CD14-positive monocyte (primary cell): ENCODE results near the gene CHD2. TPM values are rescaled to one million over a fixed set of nuclear protein-coding genes. Genes with fewer than 3 reads are reported as not detected.

Experiments used
- DNase-seq, 3 donors: peaks; one replicate each; pipeline ENCODE4 v3.0.0-alpha.2; 2011 to 2022
- H2AFZ ChIP-seq: 2 replicates; pipeline ENCODE4 v1.6.0; 2012; ENCODE audit warnings: mild to moderate bottlenecking, low read depth, low read length, inconsistent platforms; ENCODE audit not compliant: insufficient read depth, poor library complexity, severe bottlenecking
- H3K27ac ChIP-seq, 2 donors: 1 replicate in 1 of 2; 2 replicates in 1 of 2; pipeline ENCODE4 v1.5.1; 2012 to 2013; ENCODE audit warnings: low read length in 2 of 2, control low read depth in 1 of 2, inconsistent platforms in 1 of 2, low read depth in 1 of 2, mild to moderate bottlenecking in 1 of 2
- H3K27me3 ChIP-seq, 2 donors: one replicate each; pipeline versions ENCODE4 v1.6.0 to v1.6.1; 2011 to 2013; ENCODE audit warnings: low read length in 2 of 2; ENCODE audit not compliant: control insufficient read depth in 2 of 2, insufficient read depth in 2 of 2
- H3K36me3 ChIP-seq, 2 donors: replicated peaks in 1 of 2; 1 replicate in 1 of 2; 2 replicates in 1 of 2; pipeline versions ENCODE4 v1.5.1 to v1.6.1; 2012 to 2013; ENCODE audit warnings: low read length in 2 of 2, control low read depth in 1 of 2, inconsistent platforms in 1 of 2, mild to moderate bottlenecking in 1 of 2; ENCODE audit not compliant: insufficient read depth in 2 of 2, control insufficient read depth in 1 of 2
- H3K4me1 ChIP-seq, 2 donors: 1 replicate in 1 of 2; 2 replicates in 1 of 2; pipeline versions ENCODE4 v1.5.1 to v1.6.1; 2012 to 2013; ENCODE audit warnings: low read length in 2 of 2, control low read depth in 1 of 2, inconsistent platforms in 1 of 2, mild to moderate bottlenecking in 1 of 2, moderate library complexity in 1 of 2; ENCODE audit not compliant: insufficient read depth in 2 of 2, control insufficient read depth in 1 of 2
- H3K4me2 ChIP-seq: replicated peaks from 2 replicates; pipeline ENCODE3; 2012; ENCODE audit warnings: low read length, moderate library complexity, mild to moderate bottlenecking; ENCODE audit not compliant: poor library complexity, severe bottlenecking; ENCODE audit errors: extremely low read depth
- H3K4me3 ChIP-seq, 3 experiments: fragments of 200-600 bp in 1 of 3; sonication (generic) in 1 of 3; replicated peaks in 1 of 3; 1 replicate in 2 of 3; 2 replicates in 1 of 3; pipeline ENCODE4 v1.5.1; 2011 to 2013; ENCODE audit warnings: low read length in 3 of 3, mild to moderate bottlenecking in 3 of 3, control low read depth in 2 of 3, low read depth in 2 of 3, inconsistent platforms in 1 of 3, moderate library complexity in 1 of 3
- H3K79me2 ChIP-seq: 2 replicates; pipeline ENCODE4 v1.6.0; 2012; ENCODE audit warnings: mild to moderate bottlenecking, control low read depth, inconsistent platforms, low read length, moderate library complexity; ENCODE audit not compliant: insufficient read depth
- H3K9ac ChIP-seq: 2 replicates; pipeline ENCODE4 v1.6.0; 2017; ENCODE audit warnings: low read length, mild to moderate bottlenecking; ENCODE audit not compliant: insufficient read depth, poor library complexity, severe bottlenecking
- H3K9me3 ChIP-seq, 2 donors: replicated peaks in 1 of 2; 1 replicate in 1 of 2; 2 replicates in 1 of 2; pipeline versions ENCODE4 v1.5.1 to v1.6.1; 2012 to 2013; ENCODE audit warnings: low read length in 2 of 2, control low read depth in 1 of 2; ENCODE audit not compliant: control insufficient read depth in 1 of 2, insufficient read depth in 1 of 2
- H4K20me1 ChIP-seq: 2 replicates; pipeline ENCODE4 v1.6.0; 2012; ENCODE audit warnings: mild to moderate bottlenecking, low read length, control low read depth, moderate library complexity; ENCODE audit not compliant: insufficient read depth
- H3K27ac Mint-ChIP-seq, 7 donors: one replicate each; pipeline ENCODE4 v1.8.0; 2020; ENCODE audit warnings: mild to moderate bottlenecking in 7 of 7, mixed read lengths in 7 of 7, moderate library complexity in 6 of 7, inconsistent platforms in 2 of 7
- H3K27me3 Mint-ChIP-seq, 3 donors: one replicate each; pipeline ENCODE4 v1.8.0; 2021 to 2022; ENCODE audit warnings: low read depth in 3 of 3, mild to moderate bottlenecking in 3 of 3, mixed read lengths in 3 of 3, moderate library complexity in 3 of 3, inconsistent platforms in 1 of 3
- H3K36me3 Mint-ChIP-seq, 2 donors: one replicate each; pipeline ENCODE4 v1.8.0; 2020; ENCODE audit warnings: mixed read lengths in 2 of 2, inconsistent platforms in 1 of 2, mild to moderate bottlenecking in 1 of 2
- H3K4me1 Mint-ChIP-seq: one replicate; pipeline ENCODE4 v1.8.0; 2020; ENCODE audit warnings: mild to moderate bottlenecking, mixed read lengths
- H3K4me3 Mint-ChIP-seq, 2 donors: one replicate each; pipeline ENCODE4 v1.8.0; 2020; ENCODE audit warnings: mild to moderate bottlenecking in 2 of 2, mixed read lengths in 2 of 2, moderate library complexity in 1 of 2
- H3K9me3 Mint-ChIP-seq, 7 donors: one replicate each; pipeline ENCODE4 v1.8.0; 2020 to 2022; ENCODE audit warnings: mixed read lengths in 7 of 7, mild to moderate bottlenecking in 6 of 7, moderate library complexity in 6 of 7, inconsistent platforms in 2 of 7
- WGBS: methylation state at CpG from one replicate; pipeline ENCODE4 v1.1.5; 2013; ENCODE audit warnings: missing lambda C conversion rate; ENCODE audit not compliant: insufficient coverage; 5-methylcytosine and 5-hydroxymethylcytosine counted together
- intact Hi-C, 2 donors: fragments of 100-400 bp; cut with micrococcal nuclease; formaldehyde crosslinking; loops; one replicate each; pipeline versions ENCODE4 v1.15.0 to v1.15.1; 2023
- polyA plus RNA-seq, 3 donors: library from polyadenylated mRNA; depleted of rRNA in 1 of 3; unstranded in 2 of 3; stranded (reverse) in 1 of 3; fragments of 300-500 nt in 2 of 3; fragments of >200 nt in 1 of 3; fragmentation: Illumina TruSeq in 2 of 3; gene quantifications; 1 replicate in 2 of 3; 2 replicates in 1 of 3; pipeline ENCODE4 v1.2.3, GENCODE V29; 2012 to 2021
- TF ChIP-seq, protein P1 (sequence below): fragments of 200-600 bp; IDR thresholded peaks from one replicate; pipeline ENCODE4 v1.8.0; 2022; ENCODE audit warnings: antibody characterized with exemption, mild to moderate bottlenecking

CHD2 gene
- polyA plus RNA-seq, 3 donors = 9.6 to 61.2 (median 11.4) TPM

DNA sequence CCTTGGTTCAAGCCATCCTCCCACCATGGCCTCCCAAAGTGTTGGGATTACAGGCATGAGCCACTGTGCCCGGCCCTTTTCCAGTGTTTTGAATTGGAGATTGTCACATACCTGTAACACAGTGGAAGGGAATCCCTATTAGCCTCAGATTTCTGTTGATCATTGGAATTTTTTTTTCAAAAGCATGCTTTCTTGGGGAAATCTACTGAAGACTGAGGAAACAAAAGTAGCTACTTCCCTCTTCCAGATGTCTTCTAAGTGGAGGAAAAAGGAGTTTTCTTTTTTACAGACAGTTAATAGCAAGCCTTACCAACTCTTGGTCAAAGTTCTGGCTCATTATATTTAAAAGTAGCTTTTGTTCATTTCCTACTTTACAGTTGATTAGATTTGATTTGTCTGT lies 33.7 kb downstream of the CHD2 start:
- H3K4me3 ChIP-seq = no peak overlapping the region
- no peak overlapping the region for H3K9ac ChIP-seq
- peaks cover 76 to 100% of the 10 kb centered on the region in 2 donors for H3K36me3 ChIP-seq
- Mint-ChIP-seq H3K4me1 (peaks cover 14% of the 10 kb centered on the region), H3K27me3 (no peaks in the 10 kb centered on the region), H3K36me3 (peaks cover 77 to 82% of the 10 kb centered on the region in 2 donors), H3K9me3 (no peaks in the 10 kb centered on the region), H3K27ac (peak overlapping the region in 4 of 7 donors; percentile 22 to 70 (median 44)), H3K4me3 (no peak overlapping the region)
- H4K20me1 ChIP-seq = peaks cover 87% of the 10 kb centered on the region
- no peaks in the 10 kb centered on the region for H3K9me3 ChIP-seq
- peak overlapping the region; percentile 11 to 55 for H3K27ac ChIP-seq
- intact Hi-C loops = loop anchor here in 1 of 2 donors (10.0 kb wide), 1 partner anchor 61 kb away; no protein-coding TSS in a partner anchor
- H2AFZ ChIP-seq = no peak overlapping the region
- TF ChIP-seq, protein P1, sequence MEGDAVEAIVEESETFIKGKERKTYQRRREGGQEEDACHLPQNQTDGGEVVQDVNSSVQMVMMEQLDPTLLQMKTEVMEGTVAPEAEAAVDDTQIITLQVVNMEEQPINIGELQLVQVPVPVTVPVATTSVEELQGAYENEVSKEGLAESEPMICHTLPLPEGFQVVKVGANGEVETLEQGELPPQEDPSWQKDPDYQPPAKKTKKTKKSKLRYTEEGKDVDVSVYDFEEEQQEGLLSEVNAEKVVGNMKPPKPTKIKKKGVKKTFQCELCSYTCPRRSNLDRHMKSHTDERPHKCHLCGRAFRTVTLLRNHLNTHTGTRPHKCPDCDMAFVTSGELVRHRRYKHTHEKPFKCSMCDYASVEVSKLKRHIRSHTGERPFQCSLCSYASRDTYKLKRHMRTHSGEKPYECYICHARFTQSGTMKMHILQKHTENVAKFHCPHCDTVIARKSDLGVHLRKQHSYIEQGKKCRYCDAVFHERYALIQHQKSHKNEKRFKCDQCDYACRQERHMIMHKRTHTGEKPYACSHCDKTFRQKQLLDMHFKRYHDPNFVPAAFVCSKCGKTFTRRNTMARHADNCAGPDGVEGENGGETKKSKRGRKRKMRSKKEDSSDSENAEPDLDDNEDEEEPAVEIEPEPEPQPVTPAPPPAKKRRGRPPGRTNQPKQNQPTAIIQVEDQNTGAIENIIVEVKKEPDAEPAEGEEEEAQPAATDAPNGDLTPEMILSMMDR = no peak
- H3K27me3 ChIP-seq = no peaks in the 10 kb centered on the region
- no peak overlapping the region for H3K4me2 ChIP-seq
- H3K79me2 ChIP-seq = peaks cover 79% of the 10 kb centered on the region
- peaks cover 19% of the 10 kb centered on the region in 2 donors for H3K4me1 ChIP-seq
- WGBS = no CpG with 5 or more reads among the region's 1 CpG
- no peak for DNase-seq

- Histone ChIP-seq H3K36me3 (peaks cover 76 to 100% of the 10 kb centered on the region in 2 donors), H3K27ac (peak overlapping the region in 1 of 2 donors; percentile 55), H3K4me2 (no peak overlapping the region), H3K4me3 (no peak overlapping the region), H3K27me3 (no peaks in the 10 kb centered on the region), H3K4me1 (peaks cover 19% of the 10 kb centered on the region in 2 donors), H3K9ac (no peak overlapping the region), H3K79me2 (peaks cover 75% of the 10 kb centered on the region), H2AFZ (no peak overlapping the region), H4K20me1 (peaks cover 90% of the 10 kb centered on the region), H3K9me3 (no peaks in the 10 kb centered on the region)
- TF ChIP-seq, protein P1 = no peak
- intact Hi-C loops = loop anchor here in 1 of 2 donors (10.0 kb wide), 1 partner anchor 60 kb away; no protein-coding TSS in a partner anchor
- peaks cover 78 to 82% of the 10 kb centered on the region in 2 donors for H3K36me3 Mint-ChIP-seq
- no peak for DNase-seq
- H3K9me3 Mint-ChIP-seq = no peaks in the 10 kb centered on the region
- 29% methylated on average over 3 of the region's 6 CpGs for WGBS
- no peaks in the 10 kb centered on the region for H3K27me3 Mint-ChIP-seq
- H3K4me3 Mint-ChIP-seq = no peak overlapping the region
- peak overlapping the region in 2 of 7 donors; percentile 54 to 82 for H3K27ac Mint-ChIP-seq
- peaks cover 14% of the 10 kb centered on the region for H3K4me1 Mint-ChIP-seq
Observed at GRCh38 chr15:92934716-92935115, 34.6 kb downstream of the CHD2 start.
